GM12892 (cell line): ENCODE measurements around the gene JOSD2.

ENCODE experiments used
- POLR2A ChIP-seq: IDR thresholded peaks from 2 replicates; pipeline ENCODE4 v1.6.1; 2011; ENCODE audit warnings: low read depth, low read length, control low read depth
- POLR2AphosphoS5 ChIP-seq: IDR thresholded peaks from 2 replicates; pipeline ENCODE4 v1.6.1; 2011; ENCODE audit warnings: low read depth, low read length, control low read depth
- TAF1 ChIP-seq: IDR thresholded peaks from 2 replicates; pipeline ENCODE4 v1.6.1; 2011; ENCODE audit warnings: low read depth, mild to moderate bottlenecking, control low read depth, low read length, borderline replicate concordance

DNA sequence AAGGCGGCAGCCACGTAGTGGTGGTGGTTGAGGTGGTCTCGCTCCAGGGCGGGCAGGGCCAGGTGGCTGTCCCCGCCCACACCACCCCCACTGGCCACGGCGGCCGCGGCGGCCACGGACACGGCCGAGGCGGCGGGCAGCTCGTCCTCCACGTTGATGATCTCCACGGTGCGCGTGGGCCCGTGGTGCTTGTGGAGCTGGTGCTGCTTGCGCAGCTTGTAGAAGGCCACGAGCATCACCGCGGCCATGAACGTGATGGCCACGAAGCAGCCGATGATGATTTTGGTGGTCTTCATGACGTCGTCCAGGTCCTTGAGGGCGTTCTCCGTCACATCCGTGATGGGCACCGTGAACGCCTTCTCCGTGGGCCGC, 6.7 kb upstream of the JOSD2 start:
- TF ChIP-seq POLR2A: no peak
- TF ChIP-seq POLR2AphosphoS5: no peak
- TF ChIP-seq TAF1: no peak
